H1 (cell line): ENCODE results near the gene MYH3. TPM values are rescaled to one million over a fixed set of nuclear protein-coding genes. Genes with fewer than 3 reads are reported as not detected.

Experiments used
- CTCF ChIA-PET: fragments of 300-600 bp; sonication (Branson Sonifier 250); formaldehyde crosslinking; loops from one replicate; lab custom pipeline; 2021; ENCODE audit not compliant: partially characterized antibody; lab: Charles Lee
- POLR2A ChIA-PET: fragments of 300-600 bp; sonication (Branson Sonifier 250); formaldehyde crosslinking; loops from one replicate; lab custom pipeline; 2021; ENCODE audit warnings: inconsistent platforms; ENCODE audit not compliant: partially characterized antibody; lab: Charles Lee
- DNase-seq, 2 experiments: peaks; one replicate each; pipeline versions ENCODE4 v3.0.0 to v3.0.0-alpha.2; 2010 to 2022; ENCODE audit warnings: low spot score in 2 of 2, low read depth in 1 of 2, mixed read lengths in 1 of 2
- FAIRE-seq: peaks from 2 replicates; lab custom pipeline; 2011; peaks lifted over from hg19 to GRCh38; lab: Jason Lieb, UNC
- H2AFZ ChIP-seq: 2 replicates; pipeline ENCODE4 v1.8.1; 2012; ENCODE audit warnings: low read length, inconsistent platforms
- H2AK5ac ChIP-seq: 2 replicates; pipeline ENCODE4 v1.6.1; 2013; ENCODE audit warnings: low read depth, low read length
- H2BK120ac ChIP-seq: replicated peaks from 2 replicates; pipeline ENCODE3; 2013; ENCODE audit warnings: low read depth, low read length, inconsistent platforms
- H2BK12ac ChIP-seq: 2 replicates; pipeline ENCODE4 v1.6.1; 2013; ENCODE audit warnings: low read depth, low read length
- H2BK15ac ChIP-seq: 2 replicates; pipeline ENCODE4 v1.6.1; 2013; ENCODE audit warnings: low read length
- H2BK20ac ChIP-seq: 2 replicates; pipeline ENCODE4 v1.6.1; 2013; ENCODE audit warnings: low read length
- H2BK5ac ChIP-seq: 2 replicates; pipeline ENCODE4 v1.6.1; 2013; ENCODE audit warnings: low read depth, low read length
- H3K14ac ChIP-seq: 2 replicates; pipeline ENCODE4 v1.6.1; 2013; ENCODE audit warnings: inconsistent platforms; ENCODE audit not compliant: insufficient read length
- H3K18ac ChIP-seq: 2 replicates; pipeline ENCODE4 v1.6.1; 2013; ENCODE audit warnings: low read length; ENCODE audit errors: extremely low read depth
- H3K23ac ChIP-seq: 2 replicates; pipeline ENCODE4 v1.6.1; 2013; ENCODE audit warnings: inconsistent platforms; ENCODE audit not compliant: insufficient read length
- H3K23me2 ChIP-seq: 2 replicates; pipeline ENCODE4 v1.6.1; 2013; ENCODE audit warnings: low read depth, low read length
- H3K27ac ChIP-seq: 2 replicates; pipeline ENCODE4 v1.6.1; 2011; ENCODE audit warnings: low read depth, low read length, inconsistent platforms
- H3K27me3 ChIP-seq, 4 experiments: replicated peaks in 1 of 4; 1 replicate in 1 of 4; 2 replicates in 3 of 4; pipeline versions ENCODE4 v1.6.1 to v1.8.1; 2011 to 2013; ENCODE audit warnings: low read length in 3 of 4, mild to moderate bottlenecking in 3 of 4, inconsistent platforms in 2 of 4, mixed read lengths in 2 of 4, moderate library complexity in 1 of 4; ENCODE audit not compliant: control insufficient read depth in 3 of 4, insufficient read depth in 3 of 4; ENCODE audit errors: extremely low read depth in 1 of 4
- H3K36me3 ChIP-seq, 4 experiments: 2 replicates each; pipeline versions ENCODE4 v1.6.1 to v1.8.1; 2011 to 2013; ENCODE audit warnings: mild to moderate bottlenecking in 4 of 4, low read length in 3 of 4, moderate library complexity in 2 of 4, control low read depth in 1 of 4, inconsistent platforms in 1 of 4; ENCODE audit not compliant: insufficient read depth in 4 of 4, control insufficient read depth in 2 of 4
- H3K4ac ChIP-seq: replicated peaks from 2 replicates; pipeline ENCODE3; 2013; ENCODE audit warnings: low read length, low read depth, mixed read lengths, inconsistent platforms; ENCODE audit not compliant: insufficient read length
- H3K4me1 ChIP-seq, 4 experiments: replicated peaks in 1 of 4; 1 replicate in 1 of 4; 2 replicates in 3 of 4; pipeline versions ENCODE4 v1.6.1 to v1.8.1; 2011 to 2013; ENCODE audit warnings: low read length in 3 of 4, inconsistent platforms in 2 of 4, mixed read lengths in 1 of 4; ENCODE audit not compliant: insufficient read depth in 4 of 4, control insufficient read depth in 3 of 4
- H3K4me2 ChIP-seq, 2 experiments: 2 replicates each; pipeline versions ENCODE4 v1.6.1 to v1.8.1; 2011 to 2013; ENCODE audit warnings: low read depth in 2 of 2, low read length in 2 of 2, control low read depth in 1 of 2, inconsistent platforms in 1 of 2, mild to moderate bottlenecking in 1 of 2; ENCODE audit not compliant: insufficient read depth in 1 of 2
- H3K4me3 ChIP-seq, 4 experiments: fragments of 200-600, 300-600 bp in 1 of 4; sonication (generic), shearing (Covaris generic), sonication (Bioruptor Twin) in 1 of 4; 2 replicates each; pipeline versions ENCODE4 v1.5.1 to v1.8.1; 2011 to 2016; ENCODE audit warnings: low read length in 4 of 4, low read depth in 3 of 4, control low read depth in 2 of 4, inconsistent platforms in 2 of 4, mild to moderate bottlenecking in 2 of 4, mixed read lengths in 1 of 4, moderate library complexity in 1 of 4; ENCODE audit not compliant: insufficient read depth in 2 of 4; ENCODE audit errors: extremely low read depth in 1 of 4
- H3K56ac ChIP-seq: replicated peaks from 2 replicates; pipeline ENCODE3; 2013; ENCODE audit warnings: low read depth, mild to moderate bottlenecking, mixed read lengths, low read length, inconsistent platforms; ENCODE audit not compliant: insufficient read length
- H3K79me1 ChIP-seq: 2 replicates; pipeline ENCODE4 v1.6.1; 2013; ENCODE audit warnings: low read depth, low read length, control low read depth
- H3K79me2 ChIP-seq, 2 experiments: 2 replicates each; pipeline versions ENCODE4 v1.6.1 to v1.8.1; 2012 to 2013; ENCODE audit warnings: low read length in 2 of 2, mild to moderate bottlenecking in 2 of 2, inconsistent platforms in 1 of 2; ENCODE audit not compliant: insufficient read depth in 2 of 2, control insufficient read depth in 1 of 2
- H3K9ac ChIP-seq, 4 experiments: replicated peaks in 1 of 4; 1 replicate in 1 of 4; 2 replicates in 3 of 4; pipeline versions ENCODE4 v1.6.1 to v1.8.1; 2011 to 2013; ENCODE audit warnings: low read depth in 3 of 4, low read length in 3 of 4, control low read depth in 2 of 4, mild to moderate bottlenecking in 2 of 4, moderate library complexity in 2 of 4, inconsistent platforms in 1 of 4; ENCODE audit errors: extremely low read depth in 1 of 4
- H3K9me3 ChIP-seq, 2 experiments: 2 replicates each; pipeline versions ENCODE4 v1.6.1 to v1.8.1; 2012 to 2013; ENCODE audit warnings: mild to moderate bottlenecking in 2 of 2, moderate library complexity in 2 of 2, control low read depth in 1 of 2, inconsistent platforms in 1 of 2, low read depth in 1 of 2, low read length in 1 of 2, mixed read lengths in 1 of 2; ENCODE audit not compliant: insufficient read depth in 2 of 2
- H4K20me1 ChIP-seq, 2 experiments: replicated peaks in 1 of 2; 2 replicates each; pipeline versions ENCODE3 to v1.8.1; 2011 to 2013; ENCODE audit warnings: inconsistent platforms in 2 of 2, low read length in 2 of 2, mild to moderate bottlenecking in 1 of 2; ENCODE audit not compliant: insufficient read depth in 2 of 2, control insufficient read depth in 1 of 2
- H4K5ac ChIP-seq: 2 replicates; pipeline ENCODE4 v1.6.1; 2013; ENCODE audit warnings: low read length, low read depth, mixed read lengths, inconsistent platforms; ENCODE audit not compliant: insufficient read length
- H4K8ac ChIP-seq: 2 replicates; pipeline ENCODE4 v1.8.0; 2013; ENCODE audit warnings: mild to moderate bottlenecking, moderate library complexity, low read length, inconsistent platforms; ENCODE audit not compliant: insufficient read depth; ENCODE audit errors: extremely low read depth
- H4K91ac ChIP-seq: replicated peaks from 2 replicates; pipeline ENCODE3; 2013; ENCODE audit warnings: low read length, mixed read lengths, inconsistent platforms; ENCODE audit not compliant: insufficient read length
- GABPA ChIP-seq: IDR thresholded peaks from 2 replicates; pipeline ENCODE4 v1.6.1; 2011; ENCODE audit warnings: mild to moderate bottlenecking, low read length, moderate library complexity, borderline replicate concordance; ENCODE audit not compliant: insufficient read depth
- MAX ChIP-seq: IDR thresholded peaks from 2 replicates; pipeline ENCODE4 v1.6.1; 2012; ENCODE audit warnings: inconsistent platforms
- POLR2AphosphoS5 ChIP-seq: IDR thresholded peaks from 2 replicates; pipeline ENCODE4 v1.6.1; 2011; ENCODE audit warnings: low read depth, low read length
- POU5F1 ChIP-seq: IDR thresholded peaks from 2 replicates; pipeline ENCODE4 v1.6.1; 2011; ENCODE audit warnings: low read depth, mild to moderate bottlenecking, low read length, moderate library complexity
- SP4 ChIP-seq: IDR thresholded peaks from 2 replicates; pipeline ENCODE4 v1.6.1; 2012; ENCODE audit warnings: low read length, inconsistent platforms
- TBP ChIP-seq: IDR thresholded peaks from 2 replicates; pipeline ENCODE4 v1.6.1; 2011; ENCODE audit warnings: low read depth, low read length, improper control_type of control experiment
- TCF12 ChIP-seq: IDR thresholded peaks from 2 replicates; pipeline ENCODE4 v1.6.1; 2011; ENCODE audit warnings: low read depth, mild to moderate bottlenecking, low read length
- WGBS, 2 experiments: shearing (Covaris generic) in 1 of 2; methylation state at CpG; one replicate each; pipeline versions ENCODE4 v1.1.6 to v1.1.7; 2013 to 2015; ENCODE audit warnings: low lambda C conversion rate in 2 of 2, mixed read lengths in 2 of 2, inconsistent platforms in 1 of 2, low coverage in 1 of 2, missing lambda C conversion rate in 1 of 2; ENCODE audit not compliant: insufficient replicate concordance in 2 of 2, insufficient coverage in 1 of 2, insufficient read length in 1 of 2; ENCODE audit errors: extremely low coverage in 1 of 2, missing lambda C conversion rate in 1 of 2; 5-methylcytosine and 5-hydroxymethylcytosine counted together
- polyA plus RNA-seq, 7 experiments: library from polyadenylated mRNA; depleted of rRNA in 3 of 7; stranded (reverse) in 5 of 7; unstranded in 2 of 7; fragments of >200 nt in 5 of 7; fragments of 200-250 nt in 2 of 7; gene quantifications; 1 replicate in 5 of 7; 2 replicates in 1 of 7; 4 replicates in 1 of 7; pipeline versions ENCODE4 v1.2.1 to v1.2.3, GENCODE V29; 2011 to 2013; ENCODE audit warnings: missing spikeins in 2 of 7, mixed read lengths in 2 of 7
- total RNA-seq: library from RNA; stranded (reverse); fragmentation: NEBNext Ultra II Directional; extraction: Animal tissue kit (Norgen Biotek cat#: 25700); gene quantifications from 2 replicates; pipeline ENCODE4 v1.2.1, GENCODE V29; 2021

MYH3 gene
- total and polyA plus RNA-seq, 2 of the 8 experiments (the other 6 are each of a cell fraction or from before 2014, with no cell fraction given) = 0.65 to 1.8 TPM

- Histone ChIP-seq H3K36me3 (no peaks in the 10 kb centered on the region), H2BK15ac (no peak overlapping the region), H3K27me3 (no peaks in the 10 kb centered on the region), H2BK5ac (no peak overlapping the region), H4K5ac (no peak overlapping the region), H3K56ac (no peak overlapping the region), H3K4me3 (no peak overlapping the region), H4K20me1 (no peaks in the 10 kb centered on the region), H3K14ac (no peak overlapping the region), H2BK12ac (no peak overlapping the region), H3K27ac (no peak overlapping the region), H3K79me2 (no peaks in the 10 kb centered on the region), H4K91ac (no peak overlapping the region), H3K79me1 (no peaks in the 10 kb centered on the region), H3K4me2 (no peak overlapping the region), H3K18ac (no peak overlapping the region), H3K9ac (no peak overlapping the region), H3K9me3 (no peaks in the 10 kb centered on the region), H2BK20ac (no peak overlapping the region), H3K4ac (no peak overlapping the region), H2AK5ac (no peak overlapping the region), H2AFZ (no peak overlapping the region), H3K4me1 (no peaks in the 10 kb centered on the region), H3K23me2 (peaks cover 1% of the 10 kb centered on the region; the same call in 1 of the 2 replicates), H2BK120ac (no peak overlapping the region), H3K23ac (no peak overlapping the region), H4K8ac (no peak overlapping the region)
- FAIRE-seq (no peak), DNase-seq (no peak)
- TF ChIP-seq MAX = no peak
- TF ChIP-seq SP4 = no peak
- no peak for TF ChIP-seq TCF12
- no peak for TF ChIP-seq TBP
- TF ChIP-seq POU5F1 = no peak
- TF ChIP-seq GABPA = no peak
- TF ChIP-seq POLR2AphosphoS5 = no peak
- ChIA-PET CTCF (interaction anchor here (0.6 to 21.3 kb wide), 10 partner anchors 6 to 303 kb away, joined by 3 to 323 read pairs (median 3); no protein-coding TSS in a partner anchor), POLR2A (no interaction called here)
- WGBS, 2 experiments = 94% methylated on average over 14 of the region's 14 CpGs; no CpG with 5 or more reads in 1 of the 2 experiments
Measured at GRCh38 chr17:10622617-10623485, 34.3 kb downstream of the MYH3 start.
